Articular chondrocyte of knee joint (primary cell): ENCODE measurements around the gene PCNX2. TPM values are rescaled to one million over a fixed set of nuclear protein-coding genes. Genes with fewer than 3 reads are reported as not detected.

Experiments used
- total RNA-seq: library from RNA; depleted of rRNA; stranded (reverse); fragments of >200 nt; gene quantifications from 2 replicates; pipeline ENCODE4 v1.2.3, GENCODE V29; 2012

The PCNX2 gene
- total RNA-seq = 43.5 and 53.7 TPM in 2 replicates

GRCh38 chr1:233295237-233295974 is at the start of gene PCNX2:
Gene PCNX2, minus strand, starts transcription at chr1:233295725. Its CDS starts 247 bp downstream, at chr1:233295478.

GRCh38 chr1:233327651-233328141 is 32.2 kb upstream of the PCNX2 start, which contains the start of gene MAP3K21:
Gene MAP3K21, plus strand, starts transcription at chr1:233327724. Its CDS starts 305 bp downstream, at chr1:233328029.

GRCh38 chr1:232950197-232951176 is 345.0 kb downstream of the PCNX2 start, which contains the start of gene NTPCR:
Gene NTPCR, plus strand, starts transcription at chr1:232950611. Its CDS starts 100 bp downstream, at chr1:232950711.

Other genes with a start within 250 kb of the PCNX2 start
- gene MAP3K21, start 32.0 kb upstream of the PCNX2 start, total RNA-seq = 0.22 and 0.39 TPM in 2 replicates